IMR-90 (cell line): ENCODE measurements around the gene SELENOT. TPM values are rescaled to one million over a fixed set of nuclear protein-coding genes. Genes with fewer than 3 reads are reported as not detected.

Source experiments
- ATAC-seq: fragments of 200-7000 bp; cut with Tn5 transposase; 2 replicates; pipeline ENCODE4 v1.9.1; 2020; ENCODE audit warnings: low read depth, mild to moderate bottlenecking, moderate library complexity
- BruUV-seq: library from RNA; stranded (reverse); fragments of 400-500 nt; replicated peaks from 2 replicates; lab custom pipeline; 2021; lab: Mats Ljungman, UMichigan
- CTCF ChIA-PET: fragments of 300-600 bp; formaldehyde crosslinking; extraction: SDS; loops from one replicate; lab custom pipeline; 2021; ENCODE audit warnings: antibody characterized with exemption; lab: Yijun Ruan, JAX
- POLR2A ChIA-PET: fragments of 300-600 bp; sonication (Branson Sonifier 250); formaldehyde crosslinking; loops from one replicate; lab custom pipeline; 2022; ENCODE audit warnings: antibody characterized with exemption; ENCODE audit not compliant: unreplicated experiment; lab: Charles Lee
- DNase-seq: peaks from one replicate; pipeline ENCODE4 v3.0.0; 2013
- H2AFZ ChIP-seq: replicated peaks from 2 replicates; pipeline ENCODE3; 2013; ENCODE audit warnings: low read length, mild to moderate bottlenecking; ENCODE audit not compliant: poor library complexity
- H2AK5ac ChIP-seq: 2 replicates; pipeline ENCODE4 v1.6.1; 2013; ENCODE audit warnings: low read depth, low read length, inconsistent platforms
- H2AK9ac ChIP-seq: replicated peaks from 2 replicates; pipeline ENCODE3; 2013; ENCODE audit warnings: mild to moderate bottlenecking, low read depth, low read length, moderate library complexity; ENCODE audit not compliant: poor library complexity
- H2BK120ac ChIP-seq: 2 replicates; pipeline ENCODE4 v1.6.1; 2013; ENCODE audit warnings: low read depth, low read length, inconsistent platforms
- H2BK15ac ChIP-seq: 3 replicates; pipeline ENCODE4 v1.6.1; 2013; ENCODE audit warnings: low read depth, low read length, inconsistent platforms
- H2BK20ac ChIP-seq: 2 replicates; pipeline ENCODE4 v1.6.1; 2013; ENCODE audit warnings: low read depth, mild to moderate bottlenecking, inconsistent platforms, low read length, moderate library complexity
- H2BK5ac ChIP-seq: 2 replicates; pipeline ENCODE4 v1.6.1; 2013; ENCODE audit warnings: mild to moderate bottlenecking, low read depth, low read length, inconsistent platforms; ENCODE audit not compliant: poor library complexity, severe bottlenecking
- H3K14ac ChIP-seq: replicated peaks from 2 replicates; pipeline ENCODE4 v1.6.1; 2013; ENCODE audit warnings: low read depth, low read length, inconsistent platforms
- H3K18ac ChIP-seq: 2 replicates; pipeline ENCODE4 v1.6.1; 2013; ENCODE audit warnings: low read depth, low read length, control low read depth
- H3K23ac ChIP-seq: 2 replicates; pipeline ENCODE4 v1.6.1; 2013; ENCODE audit warnings: low read depth, low read length, inconsistent platforms
- H3K27ac ChIP-seq: 2 replicates; pipeline ENCODE4 v1.5.1; 2013; ENCODE audit warnings: mild to moderate bottlenecking, control low read depth, low read length; ENCODE audit not compliant: insufficient read depth
- H3K27me3 ChIP-seq: 2 replicates; pipeline ENCODE4 v1.6.1; 2013; ENCODE audit warnings: low read length; ENCODE audit not compliant: control insufficient read depth, insufficient read depth
- H3K36me3 ChIP-seq: 2 replicates; pipeline ENCODE4 v1.6.1; 2013; ENCODE audit warnings: low read length, mixed read lengths; ENCODE audit not compliant: control insufficient read depth, insufficient read depth
- H3K4ac ChIP-seq: 2 replicates; pipeline ENCODE4 v1.6.1; 2013; ENCODE audit warnings: low read depth, low read length, inconsistent platforms
- H3K4me1 ChIP-seq: 2 replicates; pipeline ENCODE4 v1.6.1; 2013; ENCODE audit warnings: low read length, mixed read lengths; ENCODE audit not compliant: control insufficient read depth, insufficient read depth
- H3K4me2 ChIP-seq: 2 replicates; pipeline ENCODE4 v1.6.1; 2013; ENCODE audit warnings: low read depth, mild to moderate bottlenecking, control low read depth, low read length, moderate library complexity
- H3K4me3 ChIP-seq: 2 replicates; pipeline ENCODE4 v1.5.1; 2013; ENCODE audit warnings: low read depth, mild to moderate bottlenecking, control low read depth, low read length, moderate library complexity; ENCODE audit not compliant: insufficient read depth
- H3K56ac ChIP-seq: 2 replicates; pipeline ENCODE4 v1.6.1; 2013; ENCODE audit warnings: low read length, inconsistent platforms; ENCODE audit not compliant: insufficient read depth; ENCODE audit errors: extremely low read depth
- H3K79me1 ChIP-seq, 2 experiments: 2 replicates each; pipeline ENCODE4 v1.6.1; 2013; ENCODE audit warnings: low read length in 2 of 2, inconsistent platforms in 1 of 2, low read depth in 1 of 2
- H3K9ac ChIP-seq: 2 replicates; pipeline ENCODE4 v1.6.1; 2013; ENCODE audit warnings: low read depth, low read length, control low read depth
- H3K9me1 ChIP-seq: 2 replicates; pipeline ENCODE4 v1.6.1; 2013; ENCODE audit warnings: low read length, inconsistent platforms; ENCODE audit not compliant: insufficient read depth
- H3K9me3 ChIP-seq: 2 replicates; pipeline ENCODE4 v1.6.1; 2013; ENCODE audit warnings: low read length; ENCODE audit not compliant: control insufficient read depth, insufficient read depth
- H4K20me1 ChIP-seq: 2 replicates; pipeline ENCODE4 v1.6.1; 2013; ENCODE audit warnings: low read length, inconsistent platforms; ENCODE audit not compliant: insufficient read depth
- H4K5ac ChIP-seq: 2 replicates; pipeline ENCODE4 v1.6.1; 2013; ENCODE audit warnings: mild to moderate bottlenecking, low read depth, low read length, control low read depth
- H4K8ac ChIP-seq, 2 experiments: 2 replicates each; pipeline ENCODE4 v1.6.1; 2013; ENCODE audit warnings: low read depth in 2 of 2, low read length in 2 of 2, control low read depth in 1 of 2, inconsistent platforms in 1 of 2
- H4K91ac ChIP-seq: 2 replicates; pipeline ENCODE4 v1.6.1; 2013; ENCODE audit warnings: low read depth, low read length, inconsistent platforms; ENCODE audit not compliant: insufficient read depth
- POLR2A ChIP-seq: IDR thresholded peaks from 2 replicates; pipeline ENCODE4 v1.6.1; 2012; ENCODE audit warnings: mild to moderate bottlenecking, low read depth, low read length
- RAD21 ChIP-seq: IDR thresholded peaks from 2 replicates; pipeline ENCODE4 v1.6.1; 2012; ENCODE audit warnings: low read length, improper control_type of control experiment
- SMC3 ChIP-seq: fragments of 150-350 bp; IDR thresholded peaks from 2 replicates; pipeline ENCODE4 v1.6.1; 2016; ENCODE audit warnings: low read depth, mild to moderate bottlenecking, antibody characterized with exemption, low read length, moderate library complexity
- WGBS, 2 experiments: methylation state at CpG; one replicate each; pipeline versions ENCODE4 v1.1.5 to v1.1.7; 2013; ENCODE audit warnings: missing lambda C conversion rate in 2 of 2; ENCODE audit not compliant: insufficient read length in 1 of 2; ENCODE audit errors: extremely low coverage in 2 of 2; 5-methylcytosine and 5-hydroxymethylcytosine counted together
- dilution Hi-C: fragments of 300-500 bp; cut with HindIII; formaldehyde crosslinking; loops from one replicate; pipeline ENCODE4 v1.14.3; 2018; ENCODE audit warnings: low sequenced_read_pairs; ENCODE audit not compliant: unreplicated experiment
- in situ Hi-C: fragments of 300-500 bp; cut with MboI; formaldehyde crosslinking; loops from 3 replicates; pipeline ENCODE4 v1.14.3; 2019; ENCODE audit warnings: low sequenced_read_pairs, inconsistent platforms, mixed read lengths
- intact Hi-C: fragments of 100-400 bp; cut with micrococcal nuclease; formaldehyde crosslinking; loops from 2 replicates; pipeline ENCODE4 v1.10.0; 2022
- polyA plus RNA-seq, 3 experiments: library from polyadenylated mRNA; depleted of rRNA; stranded (reverse); fragments of >200 nt; gene quantifications; 2 replicates each; pipeline ENCODE4 v1.2.3, GENCODE V29; 2012; ENCODE audit warnings: low replicate concordance in 1 of 3
- total RNA-seq: library from RNA; depleted of rRNA; stranded (reverse); fragments of >200 nt; gene quantifications from 2 replicates; pipeline ENCODE4 v1.2.3, GENCODE V29; 2012
- TF ChIP-seq, protein P1 (sequence below): fragments of 150-350 bp; IDR thresholded peaks from 2 replicates; pipeline ENCODE4 v1.6.1; 2016; ENCODE audit warnings: low read depth, mild to moderate bottlenecking, low read length, moderate library complexity, borderline replicate concordance

SELENOT gene
- total and polyA plus RNA-seq, 2 of the 4 experiments (the other 2 are of a cell fraction), result 365 to 415 TPM

DNA sequence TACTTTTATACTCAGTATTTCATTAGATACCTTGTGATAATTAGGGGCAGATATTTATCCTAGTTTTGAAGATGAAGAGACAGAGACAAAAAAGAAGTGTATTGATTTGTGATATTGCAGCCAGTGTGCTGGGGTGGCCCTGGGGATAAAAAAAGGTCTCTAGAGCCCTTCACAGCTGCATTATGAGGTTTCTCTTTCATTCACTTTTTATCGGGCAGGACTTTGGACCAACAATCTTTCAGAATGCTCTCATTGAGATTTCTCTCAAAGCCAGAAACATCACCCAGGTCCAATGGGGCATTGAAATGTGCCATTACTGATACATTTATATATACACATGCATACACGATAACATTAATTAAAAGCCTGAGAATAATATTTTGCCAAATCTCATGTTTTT, 20.5 kb upstream of the SELENOT start:
- H3K4me1 ChIP-seq, result no peaks in the 10 kb centered on the region
- TF ChIP-seq SMC3 (no peak), POLR2A (no peak), RAD21 (no peak)
- TF ChIP-seq, protein P1, sequence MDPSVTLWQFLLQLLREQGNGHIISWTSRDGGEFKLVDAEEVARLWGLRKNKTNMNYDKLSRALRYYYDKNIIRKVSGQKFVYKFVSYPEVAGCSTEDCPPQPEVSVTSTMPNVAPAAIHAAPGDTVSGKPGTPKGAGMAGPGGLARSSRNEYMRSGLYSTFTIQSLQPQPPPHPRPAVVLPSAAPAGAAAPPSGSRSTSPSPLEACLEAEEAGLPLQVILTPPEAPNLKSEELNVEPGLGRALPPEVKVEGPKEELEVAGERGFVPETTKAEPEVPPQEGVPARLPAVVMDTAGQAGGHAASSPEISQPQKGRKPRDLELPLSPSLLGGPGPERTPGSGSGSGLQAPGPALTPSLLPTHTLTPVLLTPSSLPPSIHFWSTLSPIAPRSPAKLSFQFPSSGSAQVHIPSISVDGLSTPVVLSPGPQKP, result no peak
- 0 out of 2 replicates have a peak, but pooled peaks cover 2% of the 10 kb centered on the region for H3K9me1 ChIP-seq
- POLR2A ChIA-PET, result no interaction called here
- H2AFZ ChIP-seq, result no peak overlapping the region
- no peak overlapping the region for H4K5ac ChIP-seq
- H2BK20ac ChIP-seq, result no peak overlapping the region
- in situ Hi-C loops, result no loop called here
- no peaks in the 10 kb centered on the region for H3K27me3 ChIP-seq
- H3K27ac ChIP-seq, result no peak overlapping the region
- intact Hi-C loops, result no loop called here
- no peak overlapping the region for H3K18ac ChIP-seq
- WGBS, 2 experiments, result 100% methylated on average over 1 of the region's 2 CpGs; no CpG with 5 or more reads in 1 of the 2 experiments
- H3K36me3 ChIP-seq, result peaks cover 15% of the 10 kb centered on the region
- no peak overlapping the region for H3K4ac ChIP-seq
- ATAC-seq (no peak), DNase-seq (no peak)
- H3K4me2 ChIP-seq, result no peak overlapping the region
- H2BK15ac ChIP-seq, result no peak overlapping the region
- no peak overlapping the region for H3K23ac ChIP-seq
- CTCF ChIA-PET, result no interaction called here
- no peak overlapping the region for H2AK5ac ChIP-seq
- no peak overlapping the region for H4K8ac ChIP-seq
- no peak overlapping the region for H4K91ac ChIP-seq
- dilution Hi-C loops, result no loop called here
- peaks cover 5 to 7% of the 10 kb centered on the region in 2 experiments; a peak in 3 of 4 replicates for H3K79me1 ChIP-seq
- no peak overlapping the region for H2BK120ac ChIP-seq
- H2BK5ac ChIP-seq, result no peak overlapping the region
- no peak overlapping the region for H3K9ac ChIP-seq
- no TSS peak for BruUV-seq
- H3K56ac ChIP-seq, result no peak overlapping the region
- H4K20me1 ChIP-seq, result no peaks in the 10 kb centered on the region
- H3K14ac ChIP-seq, result no peak overlapping the region
- no peaks in the 10 kb centered on the region for H3K9me3 ChIP-seq
- no peak overlapping the region for H2AK9ac ChIP-seq
- H3K4me3 ChIP-seq, result no peak overlapping the region
